Keratinocyte (primary cell): Measurements from ENCODE around the gene DCST2.

ENCODE experiments used
- CTCF ChIP-seq, 3 experiments: IDR thresholded peaks in 1 of 3; conservative IDR thresholded peaks in 1 of 3; optimal IDR thresholded peaks in 1 of 3; 2 replicates in 2 of 3; 3 replicates in 1 of 3; pipeline versions ENCODE3 to v1.5.1; 2011; ENCODE audit warnings: low read length in 3 of 3, mild to moderate bottlenecking in 3 of 3, moderate library complexity in 2 of 3, control low read depth in 1 of 3, inconsistent platforms in 1 of 3; ENCODE audit not compliant: insufficient read depth in 2 of 3; ENCODE audit errors: extremely low read depth in 1 of 3
- EZH2 ChIP-seq: IDR thresholded peaks from one replicate; pipeline ENCODE4 v1.6.1; 2012; ENCODE audit warnings: inconsistent platforms, mild to moderate bottlenecking, low read length, moderate library complexity

GRCh38 chr1:155061381-155062150, 28.0 kb upstream of the DCST2 start:
- peak; percentile 97 to 100 (median 98) for TF ChIP-seq CTCF (optimal IDR thresholded peaks at IDR 0.05 in 1 of 3, IDR thresholded peaks at IDR 0.05 in 1 of 3, conservative IDR thresholded peaks at IDR 0.05 in 1 of 3; ENCODE audit: extremely low read depth in 1 of 3, insufficient read depth in 2 of 3, low read length in 3 of 3)
- TF ChIP-seq EZH2, result no peak
